Stomach (tissue), 4 donors: ENCODE results near the gene PTER.

ENCODE experiments used
- CTCF ChIP-seq, 7 experiments: fragments of 450-650 bp in 4 of 7; fragments of 200-600 bp in 3 of 7; sonication (generic) in 3 of 7; IDR thresholded peaks; one replicate each; pipeline ENCODE4 v1.5.1; 2016 to 2019; ENCODE audit warnings: antibody characterized with exemption in 7 of 7, control low read depth in 2 of 7, mild to moderate bottlenecking in 1 of 7
- EP300 ChIP-seq: sonication (generic); formaldehyde crosslinking; IDR thresholded peaks from one replicate; pipeline ENCODE4 v1.6.1; 2017; ENCODE audit warnings: antibody characterized with exemption
- POLR2A ChIP-seq, 4 donors: fragments of 450-650 bp; IDR thresholded peaks; one replicate each; pipeline ENCODE4 v1.6.1; 2016; ENCODE audit warnings: antibody characterized with exemption in 4 of 4, control low read depth in 2 of 4, mild to moderate bottlenecking in 1 of 4, moderate library complexity in 1 of 4
- POLR2AphosphoS5 ChIP-seq, 3 donors: sonication (generic); formaldehyde crosslinking; IDR thresholded peaks; one replicate each; pipeline ENCODE4 v1.6.1; 2016; ENCODE audit warnings: antibody characterized with exemption in 3 of 3

- TF ChIP-seq CTCF (IDR thresholded peaks at IDR 0.05) (no peak), EP300 (no peak), POLR2A (IDR thresholded peaks at IDR 0.05) (no peak), POLR2AphosphoS5 (IDR thresholded peaks at IDR 0.05) (no peak)
These were observed 33.9 kb downstream of the PTER start for GRCh38 chr10:16470747-16471146.
